IPS-20b (cell line): ENCODE results near the gene ANKRD37.

ENCODE experiments used
- H3K27ac ChIP-seq: one replicate; pipeline ENCODE4 v1.5.1; 2013; ENCODE audit warnings: low read length
- H3K27me3 ChIP-seq: 2 replicates; pipeline ENCODE4 v1.6.1; 2013; ENCODE audit warnings: mild to moderate bottlenecking, low read length, inconsistent platforms; ENCODE audit not compliant: insufficient read depth
- H3K36me3 ChIP-seq: 2 replicates; pipeline ENCODE4 v1.6.1; 2013; ENCODE audit warnings: low read depth, mild to moderate bottlenecking, inconsistent platforms, low read length, moderate library complexity; ENCODE audit not compliant: insufficient read depth
- H3K4me1 ChIP-seq: 2 replicates; pipeline ENCODE4 v1.6.1; 2013; ENCODE audit warnings: mild to moderate bottlenecking, control low read depth, inconsistent platforms, low read length, moderate library complexity; ENCODE audit not compliant: insufficient read depth
- H3K4me3 ChIP-seq: 2 replicates; pipeline ENCODE4 v1.5.1; 2013; ENCODE audit warnings: mild to moderate bottlenecking, low read length, inconsistent platforms
- H3K9ac ChIP-seq: 2 replicates; pipeline ENCODE4 v1.6.1; 2013; ENCODE audit warnings: low read depth, mild to moderate bottlenecking, inconsistent platforms, low read length, moderate library complexity
- H3K9me3 ChIP-seq: 2 replicates; pipeline ENCODE4 v1.6.1; 2013; ENCODE audit warnings: mild to moderate bottlenecking, low read depth, low read length, inconsistent platforms; ENCODE audit not compliant: insufficient read depth

Gene ANKRD37

DNA sequence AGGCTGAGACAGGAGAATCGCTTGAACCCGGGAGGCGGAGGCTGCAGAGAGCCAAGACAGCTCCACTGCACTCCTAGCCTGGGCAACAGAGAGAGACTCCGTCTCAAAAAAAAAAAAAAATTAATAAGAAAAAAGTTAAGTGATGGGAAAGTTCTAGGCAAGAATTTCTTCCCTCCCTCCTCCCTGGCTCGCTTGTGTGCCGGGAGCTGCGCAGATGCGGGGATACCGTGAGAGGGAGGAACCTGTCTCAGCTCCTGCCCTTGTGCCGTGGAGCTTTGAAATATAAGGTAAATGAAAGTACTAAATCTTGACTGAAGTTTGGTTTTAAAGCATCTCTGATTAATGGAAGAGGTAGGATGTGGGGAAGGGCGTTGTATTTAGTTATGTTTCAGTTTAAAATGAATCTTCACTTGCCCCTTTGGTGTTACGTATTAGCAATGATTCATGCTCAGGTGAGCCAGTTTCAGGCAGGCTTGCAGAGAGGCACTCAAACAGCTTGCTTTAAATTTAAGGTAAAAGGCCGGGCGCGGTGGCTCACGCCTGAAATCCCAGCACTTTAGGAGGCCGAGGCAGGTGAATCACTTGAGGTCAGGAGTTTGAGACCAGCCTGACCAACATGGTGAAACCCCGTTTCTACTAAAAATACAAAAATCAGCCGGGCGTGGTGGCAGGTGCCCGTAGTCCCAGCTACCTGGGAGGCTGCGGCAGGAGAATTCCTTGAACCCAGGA, 30.5 kb downstream of the ANKRD37 start:
- Histone ChIP-seq H3K27me3 (no peaks in the 10 kb centered on the region), H3K36me3 (no peaks in the 10 kb centered on the region; the same call in 1 of the 2 replicates), H3K27ac (no peak overlapping the region), H3K9me3 (no peaks in the 10 kb centered on the region), H3K9ac (no peak overlapping the region), H3K4me1 (peaks cover 7% of the 10 kb centered on the region), H3K4me3 (no peak overlapping the region)

DNA sequence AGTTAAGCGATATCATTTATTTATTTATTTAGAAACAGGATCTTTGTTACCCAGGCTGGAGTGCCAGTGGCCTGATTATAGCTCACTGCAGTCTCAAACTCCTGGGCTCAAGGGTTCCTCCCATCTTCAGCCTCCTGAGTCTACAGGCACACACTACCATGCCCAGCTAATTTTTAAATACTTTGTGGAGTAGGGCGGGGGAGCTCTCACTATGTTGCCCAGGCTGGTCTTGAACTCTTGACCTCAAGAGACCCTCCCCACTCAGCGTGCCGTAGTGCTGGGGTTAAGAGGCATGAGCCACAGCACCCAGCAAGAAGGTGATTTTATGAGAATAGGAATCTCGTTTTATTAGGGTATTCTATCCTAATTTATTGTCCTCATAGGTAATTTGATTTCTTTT, 33.0 kb downstream of the ANKRD37 start:
- Histone ChIP-seq H3K9me3 (no peaks in the 10 kb centered on the region), H3K4me3 (no peak overlapping the region), H3K27ac (no peak overlapping the region), H3K9ac (no peak overlapping the region), H3K36me3 (no peaks in the 10 kb centered on the region), H3K4me1 (peaks cover 6% of the 10 kb centered on the region), H3K27me3 (no peaks in the 10 kb centered on the region)

DNA sequence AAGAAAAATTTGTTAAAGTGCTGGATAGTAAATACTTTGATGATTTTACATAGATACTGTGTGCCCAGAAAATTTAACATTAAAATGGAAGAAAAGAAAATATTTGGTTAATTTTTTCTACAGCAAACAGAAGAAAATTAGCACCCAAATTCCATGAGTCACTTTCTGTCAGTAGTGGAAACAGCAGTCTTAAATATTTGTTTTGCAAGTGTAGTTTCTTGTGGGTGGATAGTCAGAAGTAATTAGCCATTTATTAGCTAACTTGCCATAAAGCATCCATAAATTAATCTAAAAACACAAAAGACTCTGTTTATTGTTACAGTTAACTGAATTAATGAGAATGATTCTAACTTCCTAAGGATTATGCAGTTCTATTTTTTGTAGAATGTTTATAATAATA, 38.8 kb downstream of the ANKRD37 start:
- Histone ChIP-seq H3K27me3 (no peaks in the 10 kb centered on the region), H3K36me3 (no peaks in the 10 kb centered on the region), H3K4me1 (no peaks in the 10 kb centered on the region), H3K27ac (no peak overlapping the region), H3K9ac (no peak overlapping the region), H3K9me3 (no peaks in the 10 kb centered on the region), H3K4me3 (no peak overlapping the region)

DNA sequence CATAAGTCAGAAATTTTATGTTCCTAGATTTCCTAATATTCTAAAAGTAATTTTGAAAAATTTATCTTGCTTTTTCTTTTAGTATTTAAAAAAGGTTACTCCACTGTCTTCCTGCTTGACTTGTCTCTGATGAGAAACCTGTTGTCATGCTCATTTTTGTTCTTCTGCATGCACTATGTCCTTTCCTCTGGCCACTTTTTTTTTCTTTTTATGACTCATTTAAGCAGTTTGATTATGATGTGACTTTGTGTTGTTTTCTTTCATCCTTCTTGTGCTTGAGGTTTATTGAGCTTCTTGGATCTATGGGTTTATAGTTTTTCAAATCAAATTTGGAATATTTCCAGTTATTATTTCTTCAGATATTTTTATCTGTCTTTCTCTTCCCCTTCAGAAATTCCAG, 41.2 kb downstream of the ANKRD37 start:
- no peak overlapping the region for H3K9ac ChIP-seq
- H3K27ac ChIP-seq: no peak overlapping the region
- no peaks in the 10 kb centered on the region for H3K4me1 ChIP-seq
- no peaks in the 10 kb centered on the region for H3K27me3 ChIP-seq
- H3K36me3 ChIP-seq: no peaks in the 10 kb centered on the region
- H3K9me3 ChIP-seq: no peaks in the 10 kb centered on the region
- H3K4me3 ChIP-seq: no peak overlapping the region

DNA sequence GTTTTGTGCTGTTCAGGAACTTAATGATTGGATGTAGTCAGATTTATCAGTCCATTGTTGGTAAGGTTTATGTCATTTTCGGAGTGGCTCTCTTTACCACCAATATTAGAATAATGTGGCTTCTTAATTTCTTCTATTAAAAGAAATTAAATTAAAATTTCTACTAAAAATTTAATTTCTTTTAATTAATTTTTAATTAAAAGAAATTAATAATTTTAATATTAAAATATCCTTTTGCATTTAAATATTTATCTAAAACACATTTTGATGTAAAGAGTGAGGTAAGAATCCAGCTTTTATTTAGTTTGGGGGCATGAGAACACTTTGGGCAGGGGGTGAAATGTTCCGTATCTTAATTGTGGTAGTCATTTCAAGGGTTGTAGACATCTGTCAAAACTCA, 44.8 kb downstream of the ANKRD37 start:
- H3K4me3 ChIP-seq: no peak overlapping the region
- no peaks in the 10 kb centered on the region for H3K36me3 ChIP-seq
- H3K27ac ChIP-seq: no peak overlapping the region
- no peaks in the 10 kb centered on the region for H3K27me3 ChIP-seq
- H3K9ac ChIP-seq: no peak overlapping the region
- H3K4me1 ChIP-seq: no peaks in the 10 kb centered on the region
- no peaks in the 10 kb centered on the region for H3K9me3 ChIP-seq

DNA sequence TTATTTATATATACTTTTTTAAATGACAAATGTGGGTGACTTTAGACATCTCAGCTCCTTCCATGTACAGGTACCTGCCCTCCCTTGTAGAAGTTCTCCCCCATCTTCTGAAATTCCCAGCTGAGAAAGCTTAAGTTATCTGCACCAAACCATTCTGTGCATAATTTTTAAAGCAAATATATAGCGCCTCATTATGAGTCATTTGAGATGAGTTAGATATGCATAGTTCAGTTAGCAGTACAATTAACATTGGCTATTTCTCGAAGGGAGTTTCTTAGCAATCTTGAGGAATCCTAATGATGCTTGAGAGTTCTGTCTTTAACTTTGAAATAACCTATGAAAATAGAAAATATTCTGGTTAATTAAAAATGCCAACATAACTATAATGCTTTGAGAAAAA, 48.6 kb downstream of the ANKRD37 start:
- H3K9me3 ChIP-seq: no peaks in the 10 kb centered on the region
- H3K27ac ChIP-seq: no peak overlapping the region
- no peaks in the 10 kb centered on the region for H3K36me3 ChIP-seq
- no peak overlapping the region for H3K4me3 ChIP-seq
- H3K9ac ChIP-seq: no peak overlapping the region
- no peaks in the 10 kb centered on the region for H3K4me1 ChIP-seq
- no peaks in the 10 kb centered on the region for H3K27me3 ChIP-seq
